ENCODE results near the gene SLC26A1. TPM values are rescaled to one million over a fixed set of nuclear protein-coding genes. Genes with fewer than 3 reads are reported as not detected.

The SLC26A1 gene
- total RNA-seq, 1 experiment from 2014 or later = 0.85 TPM

DNA sequence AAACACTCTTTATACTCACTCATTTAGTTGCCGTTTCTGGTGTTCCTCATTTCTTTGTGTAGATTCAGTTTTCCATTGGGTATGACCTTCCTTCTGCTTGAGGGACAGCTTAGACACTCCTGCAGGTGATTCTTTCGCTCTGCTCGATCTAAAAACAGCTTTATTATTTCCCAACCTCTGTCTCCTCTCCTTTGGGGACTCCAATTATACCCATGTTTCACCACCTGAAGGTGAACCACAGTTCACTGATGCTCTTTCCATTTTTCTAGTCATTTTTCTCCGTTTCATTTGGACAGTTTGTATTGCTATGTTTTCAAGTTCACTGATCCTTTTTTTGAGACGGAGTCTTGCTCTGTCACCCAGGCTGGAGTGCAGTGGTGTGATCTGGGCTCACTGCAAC, 13.7 kb upstream of the SLC26A1 start (continued):
- no peak for TF ChIP-seq RELA (CRISPR knock-in tag; IDR thresholded peaks at IDR 0.05; ENCODE audit: borderline replicate concordance)
- no peak for TF ChIP-seq MXD4 (CRISPR knock-in tag; IDR thresholded peaks at IDR 0.05; ENCODE audit: borderline replicate concordance)

DNA sequence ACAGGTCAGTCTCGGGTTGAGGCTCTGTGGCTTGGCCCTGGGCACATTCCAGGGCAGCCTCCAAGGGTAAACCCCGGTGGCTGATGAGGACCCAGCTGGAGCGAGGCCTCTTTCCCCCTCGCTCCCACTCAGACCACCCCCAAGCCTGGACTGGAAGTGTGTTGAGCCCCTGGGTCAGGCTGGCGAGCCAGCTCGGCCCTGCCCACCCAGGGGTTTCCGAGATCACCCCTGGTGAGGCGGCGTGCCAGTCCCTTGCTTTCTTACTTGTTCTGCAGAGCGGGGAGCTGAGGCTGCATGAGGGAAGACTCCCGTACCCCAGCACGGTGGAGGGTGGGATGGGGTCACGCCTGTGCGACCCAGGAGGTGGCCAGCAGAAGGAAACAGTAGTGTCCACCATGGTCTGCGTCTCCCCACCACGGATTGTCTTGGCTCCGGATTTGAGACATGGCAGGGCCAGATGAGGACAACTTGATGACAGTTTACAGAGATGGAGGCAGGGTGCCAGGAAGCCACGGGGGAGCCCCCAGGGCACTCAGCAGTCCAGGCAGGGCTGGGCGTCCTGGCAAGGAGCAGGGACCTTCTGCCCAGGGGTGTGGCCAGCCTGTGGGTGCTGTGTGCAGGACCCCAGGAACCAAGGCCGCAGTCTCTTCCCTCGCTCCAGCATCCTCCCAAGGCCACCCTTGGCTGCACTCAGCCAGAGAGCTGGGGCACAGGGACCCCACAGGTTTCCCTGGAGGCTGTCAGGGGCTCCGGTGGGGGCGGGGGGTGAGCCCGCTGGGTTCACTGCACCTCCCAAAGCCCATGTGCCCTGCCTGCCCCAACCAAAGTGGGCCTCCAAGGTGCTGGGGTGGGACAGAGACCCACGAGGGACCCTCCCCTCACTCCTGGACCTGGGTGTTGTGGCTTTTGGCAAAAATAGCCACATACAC, 11.6 kb upstream of the SLC26A1 start:
- Mint-ChIP-seq H3K36me3 (no peaks in the 10 kb centered on the region), H3K4me1 (peaks cover 6% of the 10 kb centered on the region; the same call in 1 of the 2 replicates), H3K4me3 (no peak overlapping the region), H3K9me3 (peaks cover 7% of the 10 kb centered on the region; the same call in 1 of the 2 replicates), H3K27ac (no peak overlapping the region), H3K27me3 (ENCODE audit: low read depth) (peaks cover 84% of the 10 kb centered on the region)
- ATAC-seq (no peak), DNase-seq (ENCODE audit: low spot score) (no peak)
- POLR2A ChIA-PET = no interaction called here
- CTCF ChIA-PET = no interaction called here
- no peak for TF ChIP-seq GTF2I (CRISPR knock-in tag; conservative IDR thresholded peaks at IDR 0.05)

DNA sequence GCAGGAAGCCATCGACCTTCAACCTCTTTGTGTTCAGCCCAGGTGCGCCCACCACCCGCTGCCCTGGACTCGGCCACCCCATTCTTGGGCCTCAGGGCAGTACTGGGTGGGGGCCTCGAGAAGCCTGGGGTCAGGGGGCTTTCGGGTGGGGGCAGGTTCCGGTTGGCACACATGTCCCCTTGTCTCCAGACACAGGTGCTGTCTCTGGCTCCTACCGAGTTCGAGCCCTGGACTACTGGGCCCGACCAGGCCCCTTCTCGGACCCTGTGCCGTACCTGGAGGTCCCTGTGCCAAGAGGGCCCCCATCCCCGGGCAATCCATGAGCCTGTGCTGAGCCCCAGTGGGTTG, 10.8 kb upstream of the SLC26A1 start:
- no peak overlapping the region for H3K27ac Mint-ChIP-seq
- H3K36me3 Mint-ChIP-seq = no peaks in the 10 kb centered on the region
- peaks cover 7% of the 10 kb centered on the region; the same call in 1 of the 2 replicates for H3K9me3 Mint-ChIP-seq
- DNase-seq (ENCODE audit: low spot score) = no peak
- H3K4me3 Mint-ChIP-seq = no peak overlapping the region; the same call in 1 of the 2 replicates
- ChIA-PET POLR2A (no interaction called here), CTCF (interaction anchor here (0.6 kb wide), 1 partner anchor 352 kb away, joined by 3 read pairs; no protein-coding TSS in a partner anchor)
- H3K27me3 Mint-ChIP-seq (ENCODE audit: low read depth) = peaks cover 85% of the 10 kb centered on the region
- peaks cover 5% of the 10 kb centered on the region; the same call in 1 of the 2 replicates for H3K4me1 Mint-ChIP-seq
- no peak for ATAC-seq
- TF ChIP-seq, protein P1, sequence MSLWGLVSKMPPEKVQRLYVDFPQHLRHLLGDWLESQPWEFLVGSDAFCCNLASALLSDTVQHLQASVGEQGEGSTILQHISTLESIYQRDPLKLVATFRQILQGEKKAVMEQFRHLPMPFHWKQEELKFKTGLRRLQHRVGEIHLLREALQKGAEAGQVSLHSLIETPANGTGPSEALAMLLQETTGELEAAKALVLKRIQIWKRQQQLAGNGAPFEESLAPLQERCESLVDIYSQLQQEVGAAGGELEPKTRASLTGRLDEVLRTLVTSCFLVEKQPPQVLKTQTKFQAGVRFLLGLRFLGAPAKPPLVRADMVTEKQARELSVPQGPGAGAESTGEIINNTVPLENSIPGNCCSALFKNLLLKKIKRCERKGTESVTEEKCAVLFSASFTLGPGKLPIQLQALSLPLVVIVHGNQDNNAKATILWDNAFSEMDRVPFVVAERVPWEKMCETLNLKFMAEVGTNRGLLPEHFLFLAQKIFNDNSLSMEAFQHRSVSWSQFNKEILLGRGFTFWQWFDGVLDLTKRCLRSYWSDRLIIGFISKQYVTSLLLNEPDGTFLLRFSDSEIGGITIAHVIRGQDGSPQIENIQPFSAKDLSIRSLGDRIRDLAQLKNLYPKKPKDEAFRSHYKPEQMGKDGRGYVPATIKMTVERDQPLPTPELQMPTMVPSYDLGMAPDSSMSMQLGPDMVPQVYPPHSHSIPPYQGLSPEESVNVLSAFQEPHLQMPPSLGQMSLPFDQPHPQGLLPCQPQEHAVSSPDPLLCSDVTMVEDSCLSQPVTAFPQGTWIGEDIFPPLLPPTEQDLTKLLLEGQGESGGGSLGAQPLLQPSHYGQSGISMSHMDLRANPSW (CRISPR knock-in tag; conservative IDR thresholded peaks at IDR 0.05; ENCODE audit: low read depth) = no peak
- TF ChIP-seq, protein P2, sequence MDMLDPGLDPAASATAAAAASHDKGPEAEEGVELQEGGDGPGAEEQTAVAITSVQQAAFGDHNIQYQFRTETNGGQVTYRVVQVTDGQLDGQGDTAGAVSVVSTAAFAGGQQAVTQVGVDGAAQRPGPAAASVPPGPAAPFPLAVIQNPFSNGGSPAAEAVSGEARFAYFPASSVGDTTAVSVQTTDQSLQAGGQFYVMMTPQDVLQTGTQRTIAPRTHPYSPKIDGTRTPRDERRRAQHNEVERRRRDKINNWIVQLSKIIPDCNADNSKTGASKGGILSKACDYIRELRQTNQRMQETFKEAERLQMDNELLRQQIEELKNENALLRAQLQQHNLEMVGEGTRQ (CRISPR knock-in tag; IDR thresholded peaks at IDR 0.05) = no peak
- TF ChIP-seq, protein P3, sequence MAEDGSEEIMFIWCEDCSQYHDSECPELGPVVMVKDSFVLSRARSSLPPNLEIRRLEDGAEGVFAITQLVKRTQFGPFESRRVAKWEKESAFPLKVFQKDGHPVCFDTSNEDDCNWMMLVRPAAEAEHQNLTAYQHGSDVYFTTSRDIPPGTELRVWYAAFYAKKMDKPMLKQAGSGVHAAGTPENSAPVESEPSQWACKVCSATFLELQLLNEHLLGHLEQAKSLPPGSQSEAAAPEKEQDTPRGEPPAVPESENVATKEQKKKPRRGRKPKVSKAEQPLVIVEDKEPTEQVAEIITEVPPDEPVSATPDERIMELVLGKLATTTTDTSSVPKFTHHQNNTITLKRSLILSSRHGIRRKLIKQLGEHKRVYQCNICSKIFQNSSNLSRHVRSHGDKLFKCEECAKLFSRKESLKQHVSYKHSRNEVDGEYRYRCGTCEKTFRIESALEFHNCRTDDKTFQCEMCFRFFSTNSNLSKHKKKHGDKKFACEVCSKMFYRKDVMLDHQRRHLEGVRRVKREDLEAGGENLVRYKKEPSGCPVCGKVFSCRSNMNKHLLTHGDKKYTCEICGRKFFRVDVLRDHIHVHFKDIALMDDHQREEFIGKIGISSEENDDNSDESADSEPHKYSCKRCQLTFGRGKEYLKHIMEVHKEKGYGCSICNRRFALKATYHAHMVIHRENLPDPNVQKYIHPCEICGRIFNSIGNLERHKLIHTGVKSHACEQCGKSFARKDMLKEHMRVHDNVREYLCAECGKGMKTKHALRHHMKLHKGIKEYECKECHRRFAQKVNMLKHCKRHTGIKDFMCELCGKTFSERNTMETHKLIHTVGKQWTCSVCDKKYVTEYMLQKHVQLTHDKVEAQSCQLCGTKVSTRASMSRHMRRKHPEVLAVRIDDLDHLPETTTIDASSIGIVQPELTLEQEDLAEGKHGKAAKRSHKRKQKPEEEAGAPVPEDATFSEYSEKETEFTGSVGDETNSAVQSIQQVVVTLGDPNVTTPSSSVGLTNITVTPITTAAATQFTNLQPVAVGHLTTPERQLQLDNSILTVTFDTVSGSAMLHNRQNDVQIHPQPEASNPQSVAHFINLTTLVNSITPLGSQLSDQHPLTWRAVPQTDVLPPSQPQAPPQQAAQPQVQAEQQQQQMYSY (CRISPR knock-in tag; IDR thresholded peaks at IDR 0.05) = no peak
- TF ChIP-seq, protein P4, sequence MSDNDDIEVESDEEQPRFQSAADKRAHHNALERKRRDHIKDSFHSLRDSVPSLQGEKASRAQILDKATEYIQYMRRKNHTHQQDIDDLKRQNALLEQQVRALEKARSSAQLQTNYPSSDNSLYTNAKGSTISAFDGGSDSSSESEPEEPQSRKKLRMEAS (CRISPR knock-in tag; IDR thresholded peaks at IDR 0.05) = no peak
- TF ChIP-seq, protein P5, sequence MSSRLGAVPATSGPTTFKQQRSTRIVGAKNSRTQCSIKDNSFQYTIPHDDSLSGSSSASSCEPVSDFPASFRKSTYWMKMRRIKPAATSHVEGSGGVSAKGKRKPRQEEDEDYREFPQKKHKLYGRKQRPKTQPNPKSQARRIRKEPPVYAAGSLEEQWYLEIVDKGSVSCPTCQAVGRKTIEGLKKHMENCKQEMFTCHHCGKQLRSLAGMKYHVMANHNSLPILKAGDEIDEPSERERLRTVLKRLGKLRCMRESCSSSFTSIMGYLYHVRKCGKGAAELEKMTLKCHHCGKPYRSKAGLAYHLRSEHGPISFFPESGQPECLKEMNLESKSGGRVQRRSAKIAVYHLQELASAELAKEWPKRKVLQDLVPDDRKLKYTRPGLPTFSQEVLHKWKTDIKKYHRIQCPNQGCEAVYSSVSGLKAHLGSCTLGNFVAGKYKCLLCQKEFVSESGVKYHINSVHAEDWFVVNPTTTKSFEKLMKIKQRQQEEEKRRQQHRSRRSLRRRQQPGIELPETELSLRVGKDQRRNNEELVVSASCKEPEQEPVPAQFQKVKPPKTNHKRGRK (CRISPR knock-in tag; IDR thresholded peaks at IDR 0.05; ENCODE audit: borderline replicate concordance) = no peak
- TF ChIP-seq OVOL2 (CRISPR knock-in tag; IDR thresholded peaks at IDR 0.05; ENCODE audit: borderline replicate concordance) (no peak), ETV6 (CRISPR knock-in tag; IDR thresholded peaks at IDR 0.05) (no peak), ZNF263 (CRISPR knock-in tag; IDR thresholded peaks at IDR 0.05; ENCODE audit: low read depth) (no peak), IRF2 (CRISPR knock-in tag; IDR thresholded peaks at IDR 0.05; ENCODE audit: borderline replicate concordance, low read depth) (no peak), SMAD4 (CRISPR knock-in tag; IDR thresholded peaks at IDR 0.05) (no peak), FOXP1 (CRISPR knock-in tag; IDR thresholded peaks at IDR 0.05; ENCODE audit: borderline replicate concordance) (no peak)
- TF ChIP-seq, protein P6, sequence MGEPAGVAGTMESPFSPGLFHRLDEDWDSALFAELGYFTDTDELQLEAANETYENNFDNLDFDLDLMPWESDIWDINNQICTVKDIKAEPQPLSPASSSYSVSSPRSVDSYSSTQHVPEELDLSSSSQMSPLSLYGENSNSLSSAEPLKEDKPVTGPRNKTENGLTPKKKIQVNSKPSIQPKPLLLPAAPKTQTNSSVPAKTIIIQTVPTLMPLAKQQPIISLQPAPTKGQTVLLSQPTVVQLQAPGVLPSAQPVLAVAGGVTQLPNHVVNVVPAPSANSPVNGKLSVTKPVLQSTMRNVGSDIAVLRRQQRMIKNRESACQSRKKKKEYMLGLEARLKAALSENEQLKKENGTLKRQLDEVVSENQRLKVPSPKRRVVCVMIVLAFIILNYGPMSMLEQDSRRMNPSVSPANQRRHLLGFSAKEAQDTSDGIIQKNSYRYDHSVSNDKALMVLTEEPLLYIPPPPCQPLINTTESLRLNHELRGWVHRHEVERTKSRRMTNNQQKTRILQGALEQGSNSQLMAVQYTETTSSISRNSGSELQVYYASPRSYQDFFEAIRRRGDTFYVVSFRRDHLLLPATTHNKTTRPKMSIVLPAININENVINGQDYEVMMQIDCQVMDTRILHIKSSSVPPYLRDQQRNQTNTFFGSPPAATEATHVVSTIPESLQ (CRISPR knock-in tag; IDR thresholded peaks at IDR 0.05) = no peak
- TF ChIP-seq, protein P7, sequence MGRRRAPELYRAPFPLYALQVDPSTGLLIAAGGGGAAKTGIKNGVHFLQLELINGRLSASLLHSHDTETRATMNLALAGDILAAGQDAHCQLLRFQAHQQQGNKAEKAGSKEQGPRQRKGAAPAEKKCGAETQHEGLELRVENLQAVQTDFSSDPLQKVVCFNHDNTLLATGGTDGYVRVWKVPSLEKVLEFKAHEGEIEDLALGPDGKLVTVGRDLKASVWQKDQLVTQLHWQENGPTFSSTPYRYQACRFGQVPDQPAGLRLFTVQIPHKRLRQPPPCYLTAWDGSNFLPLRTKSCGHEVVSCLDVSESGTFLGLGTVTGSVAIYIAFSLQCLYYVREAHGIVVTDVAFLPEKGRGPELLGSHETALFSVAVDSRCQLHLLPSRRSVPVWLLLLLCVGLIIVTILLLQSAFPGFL (CRISPR knock-in tag; IDR thresholded peaks at IDR 0.05; ENCODE audit: borderline replicate concordance) = no peak
- TF ChIP-seq, protein P8, sequence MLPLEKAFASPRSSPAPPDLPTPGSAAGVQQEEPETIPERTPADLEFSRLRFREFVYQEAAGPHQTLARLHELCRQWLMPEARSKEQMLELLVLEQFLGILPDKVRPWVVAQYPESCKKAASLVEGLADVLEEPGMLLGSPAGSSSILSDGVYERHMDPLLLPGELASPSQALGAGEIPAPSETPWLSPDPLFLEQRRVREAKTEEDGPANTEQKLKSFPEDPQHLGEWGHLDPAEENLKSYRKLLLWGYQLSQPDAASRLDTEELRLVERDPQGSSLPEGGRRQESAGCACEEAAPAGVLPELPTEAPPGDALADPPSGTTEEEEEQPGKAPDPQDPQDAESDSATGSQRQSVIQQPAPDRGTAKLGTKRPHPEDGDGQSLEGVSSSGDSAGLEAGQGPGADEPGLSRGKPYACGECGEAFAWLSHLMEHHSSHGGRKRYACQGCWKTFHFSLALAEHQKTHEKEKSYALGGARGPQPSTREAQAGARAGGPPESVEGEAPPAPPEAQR (CRISPR knock-in tag; IDR thresholded peaks at IDR 0.05) = no peak
